Breast epithelium (tissue), 4 donors: ENCODE data around the gene MITF. TPM values are rescaled to one million over a fixed set of nuclear protein-coding genes. Genes with fewer than 3 reads are reported as not detected.

Source experiments
- DNase-seq, 2 donors: peaks; one replicate each; pipeline ENCODE4 v3.0.0-alpha.2; 2019; ENCODE audit warnings: low spot score in 2 of 2
- H3K27ac ChIP-seq, 2 donors: fragments of 200-600 bp; sonication (generic) in 1 of 2; one replicate each; pipeline ENCODE4 v1.5.1; 2016 to 2019; ENCODE audit warnings: mild to moderate bottlenecking in 1 of 2
- H3K27me3 ChIP-seq, 2 donors: fragments of 200-600 bp; sonication (generic) in 1 of 2; one replicate each; pipeline versions ENCODE4 v1.5.1 to v1.6.0; 2017 to 2019; ENCODE audit warnings: control low read depth in 1 of 2, mild to moderate bottlenecking in 1 of 2
- H3K36me3 ChIP-seq: fragments of 200-600 bp; one replicate; pipeline ENCODE4 v1.5.1; 2019
- H3K4me1 ChIP-seq, 2 donors: fragments of 200-600 bp; sonication (generic); one replicate each; pipeline ENCODE4 v1.5.1; 2016 to 2019; ENCODE audit warnings: control low read depth in 1 of 2
- H3K4me3 ChIP-seq, 3 donors: fragments of 200-600 bp; sonication (generic); 1 replicate in 2 of 3; 2 replicates in 1 of 3; pipeline ENCODE4 v1.5.1; 2016 to 2019; ENCODE audit warnings: mild to moderate bottlenecking in 3 of 3, moderate library complexity in 2 of 3
- H3K9me3 ChIP-seq, 2 donors: fragments of 200-600 bp; sonication (generic) in 1 of 2; one replicate each; pipeline ENCODE4 v1.5.1; 2016 to 2019; ENCODE audit warnings: control low read depth in 1 of 2
- CTCF ChIP-seq, 3 donors: fragments of 450-650 bp; IDR thresholded peaks; one replicate each; pipeline ENCODE4 v1.5.1; 2016 to 2017; ENCODE audit warnings: antibody characterized with exemption in 3 of 3, mild to moderate bottlenecking in 3 of 3, moderate library complexity in 3 of 3
- POLR2A ChIP-seq: fragments of 450-650 bp; IDR thresholded peaks from one replicate; pipeline ENCODE4 v1.6.1; 2016; ENCODE audit warnings: antibody characterized with exemption, mild to moderate bottlenecking, moderate library complexity
- POLR2AphosphoS5 ChIP-seq, 3 donors: sonication (generic); formaldehyde crosslinking; IDR thresholded peaks; one replicate each; pipeline ENCODE4 v1.6.1; 2017; ENCODE audit warnings: antibody characterized with exemption in 3 of 3
- intact Hi-C: fragments of 100-400 bp; cut with DNase I; formaldehyde crosslinking; loops from one replicate; pipeline ENCODE4 v1.15.1; 2023; ENCODE audit warnings: low total_unique reads
- total RNA-seq, 3 donors: library from RNA; depleted of rRNA; stranded (reverse); fragments of >200 nt; gene quantifications; one replicate each; pipeline ENCODE4 v1.1.0, GENCODE V29; 2016

MITF gene
- total RNA-seq, 3 donors from 2014 or later, result 23.3 to 45.8 (median 25.6) TPM

GRCh38 chr3:69696367-69696766 is 42.9 kb upstream of the MITF start:
- H3K36me3 ChIP-seq, result no peaks in the 10 kb centered on the region
- H3K27ac ChIP-seq, result no peak overlapping the region
- intact Hi-C loops, result no loop called here
- peaks cover 0 to 6% of the 10 kb centered on the region in 2 donors for H3K9me3 ChIP-seq
- H3K4me3 ChIP-seq, result no peak overlapping the region
- TF ChIP-seq POLR2A (no peak), CTCF (IDR thresholded peaks at IDR 0.05) (no peak), POLR2AphosphoS5 (IDR thresholded peaks at IDR 0.05) (no peak)
- H3K4me1 ChIP-seq, result no peaks in the 10 kb centered on the region
- no peak for DNase-seq
- H3K27me3 ChIP-seq, result no peaks in the 10 kb centered on the region

GRCh38 chr3:69697381-69697780 is 41.9 kb upstream of the MITF start:
- no peaks in the 10 kb centered on the region for H3K4me1 ChIP-seq
- no peaks in the 10 kb centered on the region for H3K36me3 ChIP-seq
- DNase-seq, result no peak
- intact Hi-C loops, result no loop called here
- H3K4me3 ChIP-seq, result no peak overlapping the region
- H3K27me3 ChIP-seq, result no peaks in the 10 kb centered on the region
- TF ChIP-seq CTCF (IDR thresholded peaks at IDR 0.05) (no peak), POLR2AphosphoS5 (IDR thresholded peaks at IDR 0.05) (no peak), POLR2A (no peak)
- H3K27ac ChIP-seq, result no peak overlapping the region
- peaks cover 0 to 6% of the 10 kb centered on the region in 2 donors for H3K9me3 ChIP-seq

DNA sequence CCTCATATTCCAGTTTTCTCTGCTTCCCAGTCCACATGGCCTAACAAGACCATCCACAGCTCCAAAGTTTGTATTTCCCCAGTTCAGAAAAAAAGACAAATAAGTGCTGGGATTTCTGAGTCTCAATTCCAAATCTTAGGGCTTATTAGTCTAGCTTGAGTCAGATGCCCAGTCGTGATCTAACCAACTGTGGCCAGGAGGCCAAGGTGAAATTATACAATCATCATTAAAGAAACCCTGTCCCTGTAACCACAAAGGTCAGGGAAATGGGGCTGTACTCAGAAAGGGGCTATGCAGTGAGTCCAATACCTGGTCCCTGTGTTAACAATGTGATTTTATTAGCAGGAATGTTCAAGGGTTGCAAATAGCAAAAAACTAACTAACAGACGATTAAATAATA is 40.5 kb upstream of the MITF start:
- H3K27ac ChIP-seq, result no peak overlapping the region
- no peaks in the 10 kb centered on the region for H3K4me1 ChIP-seq
- H3K9me3 ChIP-seq, result peaks cover 3 to 6% of the 10 kb centered on the region in 2 donors
- TF ChIP-seq POLR2A (no peak), POLR2AphosphoS5 (IDR thresholded peaks at IDR 0.05) (no peak), CTCF (IDR thresholded peaks at IDR 0.05) (no peak)
- intact Hi-C loops, result no loop called here
- H3K27me3 ChIP-seq, result no peaks in the 10 kb centered on the region
- DNase-seq, result no peak
- H3K36me3 ChIP-seq, result no peaks in the 10 kb centered on the region
- no peak overlapping the region for H3K4me3 ChIP-seq

GRCh38 chr3:69699183-69699582 is 40.1 kb upstream of the MITF start:
- no peak overlapping the region for H3K4me3 ChIP-seq
- H3K4me1 ChIP-seq, result no peaks in the 10 kb centered on the region
- no peak for DNase-seq
- H3K27ac ChIP-seq, result no peak overlapping the region
- no peaks in the 10 kb centered on the region for H3K36me3 ChIP-seq
- intact Hi-C loops, result no loop called here
- no peak for TF ChIP-seq CTCF (IDR thresholded peaks at IDR 0.05)
- no peak for TF ChIP-seq POLR2A
- no peak for TF ChIP-seq POLR2AphosphoS5 (IDR thresholded peaks at IDR 0.05)
- H3K9me3 ChIP-seq, result peaks cover 3 to 6% of the 10 kb centered on the region in 2 donors
- H3K27me3 ChIP-seq, result no peaks in the 10 kb centered on the region

DNA sequence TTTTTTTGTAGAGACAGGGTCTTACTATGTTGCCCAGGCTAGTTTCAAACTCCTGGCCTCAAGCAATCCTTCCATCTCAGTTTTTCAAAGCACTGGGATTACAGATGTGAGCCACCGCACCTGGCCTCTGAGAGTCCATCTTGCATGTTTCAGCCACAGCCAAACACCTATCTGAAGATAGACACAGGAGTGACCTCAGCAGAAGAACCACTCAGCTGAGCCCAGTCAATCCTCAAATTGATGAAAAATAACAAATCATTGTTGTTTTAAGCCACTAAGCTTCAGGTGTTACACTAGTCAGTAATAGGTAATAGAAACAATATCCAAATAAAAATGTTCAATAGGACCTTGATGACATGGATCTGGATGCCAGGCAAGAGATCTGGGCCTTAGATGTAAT is 38.3 kb upstream of the MITF start:
- no peaks in the 10 kb centered on the region for H3K27me3 ChIP-seq
- TF ChIP-seq POLR2A (no peak), CTCF (IDR thresholded peaks at IDR 0.05) (no peak), POLR2AphosphoS5 (IDR thresholded peaks at IDR 0.05) (no peak)
- no peak for DNase-seq
- peaks cover 3 to 6% of the 10 kb centered on the region in 2 donors for H3K9me3 ChIP-seq
- no peaks in the 10 kb centered on the region for H3K36me3 ChIP-seq
- intact Hi-C loops, result no loop called here
- no peak overlapping the region for H3K27ac ChIP-seq
- H3K4me3 ChIP-seq, result no peak overlapping the region
- H3K4me1 ChIP-seq, result no peaks in the 10 kb centered on the region
